Calu3 (cell line): Measurements from ENCODE around the gene OR5K1. TPM values are rescaled to one million over a fixed set of nuclear protein-coding genes. Genes with fewer than 3 reads are reported as not detected.

Experiments used
- BruUV-seq: library from RNA; stranded (reverse); fragments of 400-500 nt; replicated peaks from 2 replicates; lab custom pipeline; 2021; lab: Mats Ljungman, UMichigan
- CTCF ChIA-PET: fragments of 300-600 bp; sonication (Branson Sonifier 250); formaldehyde crosslinking; loops from one replicate; lab custom pipeline; 2022; ENCODE audit warnings: antibody characterized with exemption; lab: Charles Lee
- DNase-seq: peaks from one replicate; pipeline ENCODE4 v3.0.0; 2022
- H3K27ac Mint-ChIP-seq: one replicate; pipeline ENCODE4 v1.8.0; 2022; ENCODE audit warnings: mixed read lengths; ENCODE audit not compliant: unreplicated experiment
- H3K27me3 Mint-ChIP-seq: one replicate; pipeline ENCODE4 v1.8.0; 2022; ENCODE audit warnings: mixed read lengths; ENCODE audit not compliant: unreplicated experiment
- H3K36me3 Mint-ChIP-seq: one replicate; pipeline ENCODE4 v1.8.0; 2022; ENCODE audit warnings: mild to moderate bottlenecking, moderate library complexity, mixed read lengths; ENCODE audit not compliant: insufficient read depth, unreplicated experiment
- H3K4me1 Mint-ChIP-seq: one replicate; pipeline ENCODE4 v1.8.0; 2022; ENCODE audit warnings: mild to moderate bottlenecking, low read depth, mixed read lengths; ENCODE audit not compliant: unreplicated experiment
- H3K4me3 Mint-ChIP-seq: one replicate; pipeline ENCODE4 v1.8.0; 2022; ENCODE audit warnings: mild to moderate bottlenecking, low read depth, moderate library complexity, mixed read lengths; ENCODE audit not compliant: unreplicated experiment
- H3K9me3 Mint-ChIP-seq: one replicate; pipeline ENCODE4 v1.8.0; 2022; ENCODE audit warnings: low read depth, mixed read lengths; ENCODE audit not compliant: unreplicated experiment
- CTCF ChIP-seq: fragments of 200-600 bp; IDR thresholded peaks from one replicate; pipeline ENCODE4 v1.8.0; 2022; ENCODE audit warnings: antibody characterized with exemption; ENCODE audit not compliant: unreplicated experiment
- intact Hi-C: fragments of 100-400 bp; cut with micrococcal nuclease; formaldehyde crosslinking; loops from one replicate; pipeline ENCODE4 v1.10.0; 2022; ENCODE audit not compliant: unreplicated experiment
- total RNA-seq: library from RNA; stranded (reverse); gene quantifications from 2 replicates; pipeline ENCODE4 v1.2.3, GENCODE V29; 2022

OR5K1 gene
- total RNA-seq, 1 experiment from 2014 or later, result not detected

GRCh38 chr3:98453827-98454226 is 9.2 kb upstream of the OR5K1 start:
- no TSS peak for BruUV-seq
- H3K9me3 Mint-ChIP-seq, result no peaks in the 10 kb centered on the region

GRCh38 chr3:98454929-98455328 is 8.1 kb upstream of the OR5K1 start:
- intact Hi-C loops, result no loop called here
- H3K4me1 Mint-ChIP-seq, result no peaks in the 10 kb centered on the region
- no peaks in the 10 kb centered on the region for H3K27me3 Mint-ChIP-seq
- H3K9me3 Mint-ChIP-seq, result no peaks in the 10 kb centered on the region
- CTCF ChIA-PET, result no interaction called here
- no peak for TF ChIP-seq CTCF
- no peak overlapping the region for H3K4me3 Mint-ChIP-seq
- H3K27ac Mint-ChIP-seq, result no peak overlapping the region
- no peak for DNase-seq
- H3K36me3 Mint-ChIP-seq, result no peaks in the 10 kb centered on the region
- no TSS peak for BruUV-seq

More at GRCh38 chr3:98453827-98454226, 9.2 kb upstream of the OR5K1 start:
- no peak overlapping the region for H3K4me3 Mint-ChIP-seq
- H3K27ac Mint-ChIP-seq, result no peak overlapping the region
- intact Hi-C loops, result no loop called here
- peaks cover 8% of the 10 kb centered on the region for H3K4me1 Mint-ChIP-seq
- H3K27me3 Mint-ChIP-seq, result no peaks in the 10 kb centered on the region
- CTCF ChIA-PET, result no interaction called here
- no peak for TF ChIP-seq CTCF
- H3K36me3 Mint-ChIP-seq, result no peaks in the 10 kb centered on the region
- no peak for DNase-seq

GRCh38 chr3:98457543-98457942 is 5.5 kb upstream of the OR5K1 start:
- Mint-ChIP-seq H3K27ac (no peak overlapping the region), H3K4me1 (no peaks in the 10 kb centered on the region), H3K27me3 (no peaks in the 10 kb centered on the region), H3K4me3 (no peak overlapping the region), H3K9me3 (no peaks in the 10 kb centered on the region), H3K36me3 (no peaks in the 10 kb centered on the region)
- intact Hi-C loops, result no loop called here
- CTCF ChIA-PET, result no interaction called here
- TF ChIP-seq CTCF, result no peak
- no TSS peak for BruUV-seq
- DNase-seq, result no peak

GRCh38 chr3:98460220-98460619 is 2.8 kb upstream of the OR5K1 start:
- no TSS peak for BruUV-seq
- CTCF ChIA-PET, result interaction anchor here (0.6 kb wide), 1 partner anchor 783 kb away, joined by 3 read pairs; no protein-coding TSS in a partner anchor

More at GRCh38 chr3:98460220-98460619, 2.8 kb upstream of the OR5K1 start:
- H3K4me3 Mint-ChIP-seq, result no peak overlapping the region
- intact Hi-C loops, result no loop called here
- no peaks in the 10 kb centered on the region for H3K4me1 Mint-ChIP-seq
- H3K36me3 Mint-ChIP-seq, result no peaks in the 10 kb centered on the region
- H3K9me3 Mint-ChIP-seq, result no peaks in the 10 kb centered on the region
- no peak overlapping the region for H3K27ac Mint-ChIP-seq
- no peaks in the 10 kb centered on the region for H3K27me3 Mint-ChIP-seq
- no peak for TF ChIP-seq CTCF
- no peak for DNase-seq
